GM19099 (cell line): ENCODE measurements around the gene CERS6.

ENCODE experiments used
- POLR2A ChIP-seq: IDR thresholded peaks from 3 replicates; pipeline ENCODE4 v1.6.1; 2011; ENCODE audit warnings: low read depth; ENCODE audit not compliant: insufficient read length; ENCODE audit errors: extremely low read depth

CERS6 gene

GRCh38 chr2:168480825-168481585 is 24.9 kb downstream of the CERS6 start:
- TF ChIP-seq POLR2A = no peak

GRCh38 chr2:168482269-168482668 is 26.2 kb downstream of the CERS6 start:
- no peak for TF ChIP-seq POLR2A

- TF ChIP-seq POLR2A = no peak
Measured at GRCh38 chr2:168482952-168483831, 27.1 kb downstream of the CERS6 start.

GRCh38 chr2:168486477-168486876 is 30.4 kb downstream of the CERS6 start:
- TF ChIP-seq POLR2A = no peak

- TF ChIP-seq POLR2A = no peak
Measured at GRCh38 chr2:168490015-168490874, 34.2 kb downstream of the CERS6 start.

- no peak for TF ChIP-seq POLR2A
Measured at GRCh38 chr2:168490946-168491605, 35.0 kb downstream of the CERS6 start.

GRCh38 chr2:168494190-168494711 is 38.2 kb downstream of the CERS6 start:
- no peak for TF ChIP-seq POLR2A

- TF ChIP-seq POLR2A = no peak
Measured at GRCh38 chr2:168495524-168495923, 39.5 kb downstream of the CERS6 start.

- no peak for TF ChIP-seq POLR2A
Measured at GRCh38 chr2:168496906-168497305, 40.8 kb downstream of the CERS6 start.

GRCh38 chr2:168499500-168499899 is 43.4 kb downstream of the CERS6 start:
- no peak for TF ChIP-seq POLR2A

- no peak for TF ChIP-seq POLR2A
Measured at GRCh38 chr2:168500516-168500915, 44.4 kb downstream of the CERS6 start.

- no peak for TF ChIP-seq POLR2A
Measured at GRCh38 chr2:168501466-168502065, 45.5 kb downstream of the CERS6 start.

GRCh38 chr2:168503901-168504300 is 47.8 kb downstream of the CERS6 start:
- TF ChIP-seq POLR2A = no peak

- no peak for TF ChIP-seq POLR2A
Measured at GRCh38 chr2:168504323-168504722, 48.3 kb downstream of the CERS6 start.

- TF ChIP-seq POLR2A = no peak
Measured at GRCh38 chr2:168510125-168510756, 54.2 kb downstream of the CERS6 start.
